RPMI7951 (cell line): ENCODE data around the gene UVSSA. TPM values are rescaled to one million over a fixed set of nuclear protein-coding genes. Genes with fewer than 3 reads are reported as not detected.

Experiments used
- DNase-seq: peaks from one replicate; pipeline ENCODE4 v3.0.0-alpha.2; 2012; ENCODE audit warnings: low read depth
- total RNA-seq: library from RNA; depleted of rRNA; stranded (reverse); fragments of >200 nt; shearing (Covaris generic); gene quantifications from 2 replicates; pipeline ENCODE4 v1.2.3, GENCODE V29; 2014

The UVSSA gene
- total RNA-seq, 1 experiment from 2014 or later = 1.2 TPM

- no peak for DNase-seq
Observed at GRCh38 chr4:1395941-1396805, 49.2 kb downstream of the UVSSA start.

DNA sequence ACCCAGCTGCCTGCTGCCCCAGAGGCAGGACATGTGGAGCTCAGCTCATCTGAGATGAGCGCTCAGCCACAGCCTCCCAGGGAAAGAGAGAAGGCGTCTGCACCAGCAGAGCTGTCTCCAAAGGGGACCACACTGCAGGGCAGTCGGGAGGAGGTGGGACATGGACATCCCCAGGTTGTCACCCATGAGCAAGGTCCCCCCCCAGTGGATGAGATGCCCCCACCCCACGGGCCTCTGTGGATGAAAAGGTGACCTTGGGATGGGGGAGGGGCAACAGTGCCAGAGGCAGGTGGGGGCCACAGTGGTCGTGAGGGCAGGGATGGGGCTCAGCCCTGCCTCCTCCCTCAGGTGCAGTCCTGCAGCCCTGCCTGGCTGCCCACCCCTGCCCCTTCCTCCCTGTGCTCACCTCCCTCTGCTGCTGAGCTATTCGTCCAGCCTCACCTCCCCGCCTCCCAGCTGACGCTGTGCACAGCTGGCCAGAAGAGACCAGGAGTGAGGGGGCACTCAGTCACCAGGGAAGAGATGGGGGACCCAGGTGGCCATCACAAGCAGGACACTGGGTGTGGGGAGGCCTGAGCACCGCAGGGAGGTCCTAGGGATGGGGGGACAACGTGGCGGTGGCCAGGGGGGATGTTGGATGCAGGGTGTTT, 49.9 kb downstream of the UVSSA start:
- DNase-seq = no peak

GRCh38 chr4:1398681-1399507, 51.9 kb downstream of the UVSSA start:
- no peak for DNase-seq

DNA sequence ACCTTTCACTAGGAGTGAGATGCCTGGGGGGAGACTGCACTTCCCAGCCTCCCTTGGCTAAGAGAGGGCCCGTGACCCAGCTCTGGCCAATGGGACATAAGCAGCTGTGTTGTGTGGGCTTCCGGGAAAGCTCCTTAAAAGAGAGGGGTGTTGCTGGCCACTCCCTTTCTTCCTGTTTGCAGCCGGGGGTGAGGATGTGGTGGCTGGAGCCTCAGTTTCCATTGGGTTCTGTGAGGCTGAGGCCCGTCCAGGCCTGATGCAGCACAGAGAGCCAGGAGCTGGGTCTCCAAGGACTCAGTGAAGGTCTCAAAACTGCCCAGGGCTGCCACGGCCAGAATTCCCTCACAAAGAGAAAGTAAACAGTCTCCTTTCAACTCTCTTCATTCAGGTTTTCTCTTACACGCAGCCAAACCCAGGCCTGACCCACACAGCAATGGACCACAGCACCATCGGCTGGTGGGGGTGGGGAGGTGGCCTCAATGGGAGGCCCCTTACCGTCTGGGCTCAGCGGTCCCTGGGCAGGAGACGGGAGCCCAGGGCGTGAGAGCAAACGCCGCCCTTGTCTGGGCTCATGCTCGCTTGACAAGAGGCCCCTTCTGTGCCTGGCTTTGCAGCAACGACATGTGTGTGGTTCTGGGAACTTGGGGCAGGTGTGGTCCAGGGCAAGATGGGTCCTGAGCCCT, 52.6 kb downstream of the UVSSA start:
- DNase-seq = no peak

GRCh38 chr4:1400191-1400805, 53.3 kb downstream of the UVSSA start:
- DNase-seq = no peak

- DNase-seq = no peak
Observed at GRCh38 chr4:1400831-1401408, 53.9 kb downstream of the UVSSA start.

- DNase-seq = no peak
Observed at GRCh38 chr4:1401409-1402020, 54.5 kb downstream of the UVSSA start.

DNA sequence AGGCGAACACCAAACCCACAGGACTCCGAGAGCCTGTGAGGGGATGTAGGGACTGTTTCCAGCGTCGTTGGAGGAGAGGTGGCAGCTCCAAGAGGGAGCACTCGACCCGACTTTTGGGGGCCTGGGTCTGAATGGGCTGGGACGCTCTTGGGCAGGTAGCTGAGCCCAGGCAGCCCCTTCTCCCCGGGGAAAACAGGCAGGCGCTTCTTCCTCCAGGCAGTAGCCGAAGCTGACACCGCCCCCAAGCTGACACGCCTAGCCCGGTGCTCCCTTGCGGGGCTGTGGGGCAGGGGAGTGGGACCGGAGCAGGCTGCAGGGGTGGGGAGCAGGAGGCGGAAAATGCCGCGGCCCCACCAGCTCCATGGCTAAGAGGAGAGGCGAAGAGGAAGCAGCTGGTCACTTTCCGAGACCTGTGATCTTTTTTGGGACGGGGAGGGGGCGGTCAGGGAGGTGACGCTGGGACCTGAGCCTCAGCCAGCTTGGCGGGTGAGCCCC, 55.1 kb downstream of the UVSSA start:
- no peak for DNase-seq

DNA sequence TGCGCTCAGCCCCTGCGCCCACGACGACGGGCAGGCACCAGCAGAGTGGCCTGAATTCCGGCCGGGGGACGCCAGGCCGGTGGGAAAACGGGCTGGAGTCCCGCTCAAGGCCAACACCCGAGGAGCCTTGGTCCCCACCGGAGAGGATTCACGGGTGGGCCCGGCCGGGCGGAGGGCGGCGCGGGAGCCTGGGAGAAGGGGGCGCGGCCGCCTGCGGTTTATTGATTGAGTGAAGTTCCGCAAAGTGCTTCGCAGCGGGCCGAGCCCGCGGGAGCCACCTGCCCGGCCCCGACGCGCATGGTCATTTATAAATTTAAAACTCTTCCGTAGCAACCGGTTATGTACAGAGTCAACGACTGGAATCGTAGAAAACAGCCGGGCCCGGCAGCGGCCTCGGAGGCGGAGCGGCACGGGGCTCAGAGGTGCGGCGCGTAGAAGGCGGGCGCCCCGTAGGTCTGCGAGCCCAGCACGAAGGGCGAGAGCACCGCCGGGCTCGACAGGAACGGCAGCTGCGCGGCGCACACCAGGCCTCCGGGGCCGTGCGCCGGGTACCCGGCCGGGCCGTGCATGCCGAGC, 55.6 kb downstream of the UVSSA start:
- DNase-seq = no peak

DNA sequence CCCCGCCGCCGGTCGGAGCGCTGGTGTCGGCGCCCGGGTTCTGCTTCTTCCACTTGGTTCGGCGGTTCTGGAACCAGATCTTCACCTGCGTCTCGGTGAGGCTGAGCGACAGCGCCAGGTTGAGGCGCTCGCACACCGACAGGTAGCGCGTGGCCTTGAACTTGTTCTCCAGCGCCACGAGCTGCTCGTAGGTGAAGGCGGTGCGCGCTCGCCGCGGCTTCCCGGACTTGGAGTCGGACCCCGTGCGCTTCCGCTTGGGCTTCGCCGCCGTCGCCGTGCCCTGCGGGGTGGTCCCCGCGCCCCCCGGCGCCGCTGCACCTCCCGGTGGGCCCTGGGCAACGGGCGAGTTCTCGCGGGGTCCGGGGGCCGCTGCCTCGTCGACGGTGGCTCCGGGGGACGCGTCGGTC, 56.2 kb downstream of the UVSSA start:
- DNase-seq = no peak

DNA sequence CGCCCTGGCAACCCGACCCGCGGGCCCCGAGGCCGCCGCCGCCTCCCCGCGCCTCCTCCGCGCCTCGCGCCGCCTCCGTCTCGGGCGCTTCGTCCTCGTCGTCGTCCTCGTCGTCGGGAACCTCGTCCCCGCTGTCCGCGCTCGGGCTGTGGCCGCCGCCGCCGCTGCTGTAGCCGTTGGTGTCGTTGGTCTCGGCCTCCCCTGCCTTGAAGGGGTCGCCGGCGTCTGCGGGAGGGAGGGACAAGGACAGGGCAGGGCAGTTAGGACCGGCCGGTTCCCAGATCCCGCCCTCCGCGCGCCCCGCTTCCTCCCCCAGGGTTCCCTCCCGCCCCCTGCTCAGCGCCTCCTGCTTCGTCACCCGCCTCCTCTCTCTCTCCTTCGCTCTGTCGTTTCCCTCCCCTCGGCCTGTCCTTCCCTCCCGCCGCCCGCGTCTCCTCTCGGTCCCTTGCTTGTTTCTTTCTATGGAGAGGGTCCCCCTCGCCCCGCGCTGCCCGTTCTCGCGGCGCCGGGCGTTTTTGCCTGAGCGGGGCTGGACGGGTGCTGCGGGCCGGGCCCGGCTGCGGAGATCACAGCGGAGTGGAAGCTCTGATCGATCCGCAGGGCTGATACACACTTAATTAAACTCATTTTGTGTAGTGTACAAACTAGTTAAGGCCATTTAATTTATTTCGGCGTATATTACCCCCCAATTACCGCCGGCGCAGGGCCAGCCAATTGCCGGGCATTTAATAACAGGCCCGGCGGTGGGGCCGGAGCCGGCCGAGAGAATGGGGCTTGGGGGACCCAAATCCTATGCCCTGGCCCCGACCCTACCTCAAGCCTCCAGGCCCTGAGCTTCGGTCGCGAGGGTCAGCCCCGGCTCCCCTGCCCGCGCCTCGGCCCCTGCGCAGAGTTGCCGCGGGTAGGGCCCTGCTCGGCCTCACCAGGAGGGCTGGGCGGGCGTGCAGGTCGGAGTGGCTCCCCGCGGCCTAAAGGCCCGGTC, 56.9 kb downstream of the UVSSA start:
- DNase-seq = no peak

- DNase-seq = no peak
Observed at GRCh38 chr4:1404573-1405253, 57.7 kb downstream of the UVSSA start.

DNA sequence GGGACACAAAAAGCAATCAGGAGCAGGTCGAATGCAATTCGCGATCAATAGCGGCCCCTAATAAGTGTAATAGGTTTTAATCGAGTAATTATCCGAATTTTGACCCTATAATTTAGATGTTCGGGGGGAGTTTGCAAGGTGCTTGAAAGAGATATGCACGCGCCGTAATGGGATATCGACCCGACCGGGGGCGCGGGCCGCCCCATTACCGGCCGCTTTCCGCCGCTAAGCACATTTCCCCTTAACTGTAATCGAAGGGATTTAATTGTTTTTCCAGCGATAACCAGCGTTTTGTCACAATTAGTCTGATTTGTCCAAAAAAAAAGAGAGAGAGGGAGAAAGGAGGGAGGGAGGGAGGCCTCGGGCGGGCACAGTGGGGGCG, 58.2 kb downstream of the UVSSA start:
- no peak for DNase-seq

DNA sequence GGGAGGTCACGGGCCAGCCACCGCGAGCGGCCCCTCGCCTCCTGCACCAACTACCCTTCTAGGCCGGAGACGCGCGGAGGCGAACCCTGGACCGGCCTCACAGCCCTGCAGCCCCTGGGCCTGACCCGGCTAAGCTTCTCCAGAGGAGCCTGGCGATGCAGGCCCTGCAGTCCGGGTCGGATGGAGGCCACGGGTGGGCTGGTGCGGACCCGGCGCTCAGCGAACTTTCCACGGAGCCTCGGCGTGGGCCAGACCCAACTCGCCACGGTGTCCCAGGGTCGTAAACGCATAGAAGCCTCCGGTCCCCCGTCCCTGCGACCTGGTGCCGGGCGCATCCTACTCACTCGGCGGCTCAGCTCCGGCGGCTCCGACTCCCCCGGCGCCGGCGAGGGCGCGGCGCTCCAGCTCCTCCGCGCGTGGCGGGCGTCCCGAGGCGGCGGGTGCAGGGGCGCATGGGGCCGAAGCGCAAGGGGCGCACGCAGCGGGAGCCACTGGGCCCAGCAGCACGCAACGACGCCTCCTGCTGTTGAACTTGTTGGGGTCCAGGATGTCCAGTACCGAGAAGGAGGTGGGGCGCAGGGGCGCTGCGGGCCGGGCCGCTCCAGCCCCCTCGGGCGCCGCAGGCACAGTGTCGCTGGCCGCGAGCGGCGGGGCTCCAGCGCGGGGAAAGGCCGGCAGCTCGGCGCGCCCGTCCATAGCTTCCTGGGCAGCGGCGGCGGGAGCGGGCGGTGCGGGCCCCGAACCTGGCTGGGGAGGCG, 58.8 kb downstream of the UVSSA start:
- no peak for DNase-seq

DNA sequence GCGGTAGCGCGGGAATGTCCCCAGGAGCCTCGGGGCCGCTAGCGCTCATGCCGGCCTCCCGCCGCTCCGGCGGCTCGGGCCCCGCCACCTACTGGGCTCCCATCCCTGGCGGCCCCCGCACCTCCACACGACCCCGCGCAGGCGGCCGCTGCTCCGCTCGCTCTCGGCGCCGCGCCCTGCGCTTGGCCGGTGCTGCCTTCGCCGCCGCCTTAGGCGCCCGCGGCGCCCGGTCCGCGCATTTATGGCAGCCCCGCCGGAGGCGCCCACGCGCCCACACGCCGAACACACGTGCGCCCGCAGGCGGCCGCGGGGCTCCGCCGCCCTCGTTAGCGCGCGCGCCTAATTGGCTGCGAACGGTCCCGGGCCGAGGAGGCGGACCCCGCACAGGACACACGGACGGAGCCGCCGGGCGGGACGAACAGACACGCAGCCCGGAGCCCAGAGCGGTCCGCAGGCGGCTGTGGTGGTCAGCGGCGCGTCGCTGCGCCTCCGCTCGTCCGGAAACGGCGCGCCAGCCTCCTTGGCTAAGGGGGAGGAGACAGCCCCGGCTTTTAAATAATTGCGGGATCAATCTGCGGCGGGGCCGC, 59.5 kb downstream of the UVSSA start, which contains the start of gene NKX1-1:
NKX1-1 (minus strand) TSS at position 49 of the 587 bp plus-strand sequence; CDS start at position 49, 0 bp downstream.
- no peak for DNase-seq

- DNase-seq = no peak
Observed at GRCh38 chr4:1406981-1407656, 60.1 kb downstream of the UVSSA start.
